ENCODE data around the gene EPB41L4B. TPM values are rescaled to one million over a fixed set of nuclear protein-coding genes. Genes with fewer than 3 reads are reported as not detected.

Gene EPB41L4B
- total and polyA plus RNA-seq, 2 donors, result 0.71 to 4.2 TPM

DNA sequence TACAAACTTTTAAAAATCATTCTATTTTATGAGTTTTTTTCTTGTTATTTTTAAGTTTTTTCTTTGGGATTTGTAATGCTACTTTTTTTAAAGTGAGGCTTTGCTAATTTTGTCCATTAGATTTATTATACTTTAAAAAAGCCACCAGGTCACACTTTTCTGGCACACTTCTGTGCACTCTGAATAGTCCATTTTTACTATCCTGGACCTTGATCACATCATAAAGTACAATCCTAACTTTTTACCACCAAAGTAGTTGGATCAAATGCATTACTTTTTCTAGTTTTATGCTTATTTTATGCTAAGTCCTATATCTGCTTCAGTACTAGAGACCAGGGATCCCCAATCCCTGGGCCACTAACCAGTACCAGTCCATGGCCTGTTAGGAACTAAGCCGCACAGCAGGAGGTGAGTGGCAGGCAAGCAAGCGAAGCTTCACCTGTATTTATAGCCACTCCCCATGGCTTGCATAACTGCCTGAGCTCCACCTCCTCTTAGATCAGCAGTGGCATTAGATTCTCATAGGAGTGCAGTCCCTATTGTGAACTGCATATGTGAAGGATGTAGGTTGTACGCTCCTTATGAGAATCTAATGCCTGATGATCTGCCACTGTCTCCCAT lies 169.8 kb downstream of the EPB41L4B start:
- Histone ChIP-seq H3K36me3 (ENCODE audit: control insufficient read depth in 2 of 2, insufficient read depth in 2 of 2, low read length in 1 of 2) (no peaks in the 10 kb centered on the region), H3K4me3 (ENCODE audit: low read length in 2 of 2) (no peak overlapping the region), H3K27ac (ENCODE audit: low read depth in 1 of 2, low read length in 1 of 2) (no peak overlapping the region), H3K27me3 (ENCODE audit: control insufficient read depth in 2 of 2, insufficient read depth in 1 of 2, low read length in 1 of 2) (no peaks in the 10 kb centered on the region), H3K4me1 (ENCODE audit: control insufficient read depth in 2 of 2, insufficient read depth in 2 of 2, low read length in 2 of 2) (no peaks in the 10 kb centered on the region), H3K9me3 (ENCODE audit: control insufficient read depth in 2 of 2, insufficient read depth in 1 of 2, low read length in 1 of 2) (peaks cover 0 to 7% of the 10 kb centered on the region in 2 donors)
- no peak for DNase-seq (ENCODE audit: low read depth in 6 of 9, low spot score in 9 of 9)
- 96% methylated on average over 3 of the region's 3 CpGs for WGBS

GRCh38 chr9:109149722-109150121 lies 171.1 kb downstream of the EPB41L4B start:
- 96% methylated on average over 4 of the region's 4 CpGs for WGBS

DNA sequence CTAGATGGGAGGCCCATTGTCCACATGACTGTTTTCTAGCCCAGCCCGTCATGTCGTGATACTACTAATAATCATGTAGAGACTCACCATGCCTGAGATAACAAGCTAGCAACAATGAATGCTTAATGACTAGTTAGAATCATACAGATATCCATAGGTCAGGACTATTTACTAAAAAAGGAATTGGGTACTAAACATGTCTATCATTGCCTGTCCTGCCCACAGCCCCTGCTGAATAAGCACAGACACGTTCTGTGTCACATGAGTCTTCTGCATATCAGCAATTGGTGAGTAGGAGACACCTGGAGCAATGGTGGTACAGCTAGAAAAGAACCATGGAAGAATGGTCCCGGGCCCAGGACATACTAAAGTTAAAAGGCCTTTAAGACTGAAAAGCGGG lies 171.8 kb downstream of the EPB41L4B start:
- no peak overlapping the region for H3K4me3 ChIP-seq (ENCODE audit: low read length in 2 of 2)

More at GRCh38 chr9:109149722-109150121, 171.1 kb downstream of the EPB41L4B start:
- no peaks in the 10 kb centered on the region for H3K27me3 ChIP-seq (ENCODE audit: control insufficient read depth in 2 of 2, insufficient read depth in 1 of 2, low read length in 1 of 2)
- no peaks in the 10 kb centered on the region for H3K36me3 ChIP-seq (ENCODE audit: control insufficient read depth in 2 of 2, insufficient read depth in 2 of 2, low read length in 1 of 2)
- no peak overlapping the region for H3K4me3 ChIP-seq (ENCODE audit: low read length in 2 of 2)
- no peak overlapping the region for H3K27ac ChIP-seq (ENCODE audit: low read depth in 1 of 2, low read length in 1 of 2)
- H3K4me1 ChIP-seq (ENCODE audit: control insufficient read depth in 2 of 2, insufficient read depth in 2 of 2, low read length in 2 of 2), result no peaks in the 10 kb centered on the region
- peaks cover 0 to 7% of the 10 kb centered on the region in 2 donors for H3K9me3 ChIP-seq (ENCODE audit: control insufficient read depth in 2 of 2, insufficient read depth in 1 of 2, low read length in 1 of 2)
- DNase-seq (ENCODE audit: low read depth in 6 of 9, low spot score in 9 of 9), result no peak

GRCh38 chr9:109145051-109145450 lies 175.8 kb downstream of the EPB41L4B start:
- Histone ChIP-seq H3K27me3 (ENCODE audit: control insufficient read depth in 2 of 2, insufficient read depth in 1 of 2, low read length in 1 of 2) (no peaks in the 10 kb centered on the region), H3K4me1 (ENCODE audit: control insufficient read depth in 2 of 2, insufficient read depth in 2 of 2, low read length in 2 of 2) (no peaks in the 10 kb centered on the region), H3K9me3 (ENCODE audit: control insufficient read depth in 2 of 2, insufficient read depth in 1 of 2, low read length in 1 of 2) (no peaks in the 10 kb centered on the region), H3K27ac (ENCODE audit: low read depth in 1 of 2, low read length in 1 of 2) (no peak overlapping the region), H3K4me3 (ENCODE audit: low read length in 2 of 2) (no peak overlapping the region), H3K36me3 (ENCODE audit: control insufficient read depth in 2 of 2, insufficient read depth in 2 of 2, low read length in 1 of 2) (no peaks in the 10 kb centered on the region)
- WGBS, result 98% methylated on average over 6 of the region's 6 CpGs
- no peak for DNase-seq (ENCODE audit: low read depth in 6 of 9, low spot score in 9 of 9)

More for the DNA sequence above, 171.8 kb downstream of the EPB41L4B start:
- no peak for DNase-seq (ENCODE audit: low read depth in 6 of 9, low spot score in 9 of 9)
- H3K27me3 ChIP-seq (ENCODE audit: control insufficient read depth in 2 of 2, insufficient read depth in 1 of 2, low read length in 1 of 2), result no peaks in the 10 kb centered on the region
- peaks cover 0 to 7% of the 10 kb centered on the region in 2 donors for H3K9me3 ChIP-seq (ENCODE audit: control insufficient read depth in 2 of 2, insufficient read depth in 1 of 2, low read length in 1 of 2)
- H3K27ac ChIP-seq (ENCODE audit: low read depth in 1 of 2, low read length in 1 of 2), result no peak overlapping the region
- H3K36me3 ChIP-seq (ENCODE audit: control insufficient read depth in 2 of 2, insufficient read depth in 2 of 2, low read length in 1 of 2), result no peaks in the 10 kb centered on the region
- WGBS, result 95% methylated on average over 5 of the region's 5 CpGs
- H3K4me1 ChIP-seq (ENCODE audit: control insufficient read depth in 2 of 2, insufficient read depth in 2 of 2, low read length in 2 of 2), result no peaks in the 10 kb centered on the region

GRCh38 chr9:109143881-109144562 lies 176.8 kb downstream of the EPB41L4B start:
- 78% methylated on average over 5 of the region's 5 CpGs for WGBS
- H3K4me1 ChIP-seq (ENCODE audit: control insufficient read depth in 2 of 2, insufficient read depth in 2 of 2, low read length in 2 of 2), result no peaks in the 10 kb centered on the region
- H3K27ac ChIP-seq (ENCODE audit: low read depth in 1 of 2, low read length in 1 of 2), result no peak overlapping the region
- H3K27me3 ChIP-seq (ENCODE audit: control insufficient read depth in 2 of 2, insufficient read depth in 1 of 2, low read length in 1 of 2), result no peaks in the 10 kb centered on the region
- DNase-seq (ENCODE audit: low read depth in 6 of 9, low spot score in 9 of 9), result no peak
- no peak overlapping the region for H3K4me3 ChIP-seq (ENCODE audit: low read length in 2 of 2)
- H3K9me3 ChIP-seq (ENCODE audit: control insufficient read depth in 2 of 2, insufficient read depth in 1 of 2, low read length in 1 of 2), result no peaks in the 10 kb centered on the region
- H3K36me3 ChIP-seq (ENCODE audit: control insufficient read depth in 2 of 2, insufficient read depth in 2 of 2, low read length in 1 of 2), result no peaks in the 10 kb centered on the region

DNA sequence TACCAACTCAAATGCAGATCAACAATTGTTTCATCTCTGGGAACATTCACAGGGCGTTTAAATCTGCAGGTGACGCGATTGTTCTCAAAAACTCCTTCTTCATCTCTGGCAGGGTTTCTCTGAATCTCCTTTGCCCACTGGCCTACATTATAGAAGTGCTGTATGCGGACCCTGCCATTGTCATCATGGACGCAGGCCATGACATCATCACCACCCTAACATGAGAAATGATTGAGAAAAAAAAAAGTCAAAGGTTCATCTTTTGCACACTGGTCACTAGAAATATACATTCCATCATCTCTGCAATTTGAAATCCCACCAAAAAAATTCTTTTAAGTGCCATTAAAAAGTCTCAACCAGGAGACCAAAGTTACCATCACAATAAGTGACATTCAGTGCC lies 179.5 kb downstream of the EPB41L4B start:
- Histone ChIP-seq H3K36me3 (ENCODE audit: control insufficient read depth in 2 of 2, insufficient read depth in 2 of 2, low read length in 1 of 2) (no peaks in the 10 kb centered on the region), H3K4me3 (ENCODE audit: low read length in 2 of 2) (no peak overlapping the region), H3K27ac (ENCODE audit: low read depth in 1 of 2, low read length in 1 of 2) (no peak overlapping the region), H3K4me1 (ENCODE audit: control insufficient read depth in 2 of 2, insufficient read depth in 2 of 2, low read length in 2 of 2) (no peaks in the 10 kb centered on the region), H3K27me3 (ENCODE audit: control insufficient read depth in 2 of 2, insufficient read depth in 1 of 2, low read length in 1 of 2) (no peaks in the 10 kb centered on the region), H3K9me3 (ENCODE audit: control insufficient read depth in 2 of 2, insufficient read depth in 1 of 2, low read length in 1 of 2) (no peaks in the 10 kb centered on the region)
- DNase-seq (ENCODE audit: low read depth in 6 of 9, low spot score in 9 of 9), result no peak
- WGBS, result 99% methylated on average over 5 of the region's 5 CpGs

DNA sequence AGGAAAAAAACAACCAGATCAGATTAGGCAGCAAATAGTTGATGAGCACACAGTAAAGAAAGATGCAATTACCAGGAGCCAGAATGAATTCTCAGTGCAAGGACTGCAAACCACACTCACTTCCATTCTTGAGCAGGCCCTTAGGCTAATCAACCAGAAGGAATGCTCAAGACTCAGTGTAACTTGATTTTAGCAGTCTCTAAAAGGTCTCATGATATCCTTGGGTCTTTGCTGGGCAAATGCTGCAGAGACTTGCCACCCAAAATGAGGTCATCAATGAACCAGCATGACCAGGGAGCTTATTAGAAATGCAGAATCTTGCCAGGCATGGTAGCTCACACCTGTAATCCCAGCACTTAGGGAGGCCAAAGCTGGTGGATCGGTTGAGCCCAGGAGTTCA lies 181.0 kb downstream of the EPB41L4B start:
- WGBS, result 97% methylated on average over 1 of the region's 1 CpG
- no peaks in the 10 kb centered on the region for H3K27me3 ChIP-seq (ENCODE audit: control insufficient read depth in 2 of 2, insufficient read depth in 1 of 2, low read length in 1 of 2)
- H3K9me3 ChIP-seq (ENCODE audit: control insufficient read depth in 2 of 2, insufficient read depth in 1 of 2, low read length in 1 of 2), result no peaks in the 10 kb centered on the region
- H3K4me1 ChIP-seq (ENCODE audit: control insufficient read depth in 2 of 2, insufficient read depth in 2 of 2, low read length in 2 of 2), result no peaks in the 10 kb centered on the region
- no peak overlapping the region for H3K4me3 ChIP-seq (ENCODE audit: low read length in 2 of 2)
- H3K27ac ChIP-seq (ENCODE audit: low read depth in 1 of 2, low read length in 1 of 2), result no peak overlapping the region
- no peak for DNase-seq (ENCODE audit: low read depth in 6 of 9, low spot score in 9 of 9)
- H3K36me3 ChIP-seq (ENCODE audit: control insufficient read depth in 2 of 2, insufficient read depth in 2 of 2, low read length in 1 of 2), result no peaks in the 10 kb centered on the region

- Histone ChIP-seq H3K27ac (ENCODE audit: low read depth in 1 of 2, low read length in 1 of 2) (no peak overlapping the region), H3K4me3 (ENCODE audit: low read length in 2 of 2) (no peak overlapping the region), H3K27me3 (ENCODE audit: control insufficient read depth in 2 of 2, insufficient read depth in 1 of 2, low read length in 1 of 2) (no peaks in the 10 kb centered on the region), H3K4me1 (ENCODE audit: control insufficient read depth in 2 of 2, insufficient read depth in 2 of 2, low read length in 2 of 2) (no peaks in the 10 kb centered on the region), H3K36me3 (ENCODE audit: control insufficient read depth in 2 of 2, insufficient read depth in 2 of 2, low read length in 1 of 2) (no peaks in the 10 kb centered on the region), H3K9me3 (ENCODE audit: control insufficient read depth in 2 of 2, insufficient read depth in 1 of 2, low read length in 1 of 2) (no peaks in the 10 kb centered on the region)
- WGBS, result 97% methylated on average over 2 of the region's 2 CpGs
- no peak for DNase-seq (ENCODE audit: low read depth in 6 of 9, low spot score in 9 of 9)
These were observed 182.4 kb downstream of the EPB41L4B start for GRCh38 chr9:109138421-109138820.

DNA sequence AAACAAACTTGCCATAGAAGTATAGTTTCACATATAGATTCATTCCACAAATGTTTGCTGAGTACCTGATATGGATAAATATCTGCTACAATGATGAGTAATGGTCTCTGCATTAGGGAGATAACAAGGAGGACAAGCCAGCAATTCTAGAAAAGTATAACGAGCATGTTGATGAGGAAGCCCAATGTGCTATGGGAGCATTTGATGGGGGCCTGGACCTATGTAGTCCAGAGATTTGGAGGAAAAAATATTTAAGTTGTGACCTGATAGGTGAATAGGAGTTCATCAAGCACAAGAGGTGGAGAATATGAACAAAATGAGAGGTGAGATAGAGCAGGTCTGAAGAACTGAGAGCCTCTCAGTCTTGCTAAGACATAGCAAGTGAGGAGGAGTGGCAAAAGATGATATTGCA lies 186.7 kb downstream of the EPB41L4B start:
- DNase-seq (ENCODE audit: low read depth in 6 of 9, low spot score in 9 of 9), result no peak
- 100% methylated on average over 1 of the region's 1 CpG for WGBS
- Histone ChIP-seq H3K36me3 (ENCODE audit: control insufficient read depth in 2 of 2, insufficient read depth in 2 of 2, low read length in 1 of 2) (no peaks in the 10 kb centered on the region), H3K4me3 (ENCODE audit: low read length in 2 of 2) (no peak overlapping the region), H3K27me3 (ENCODE audit: control insufficient read depth in 2 of 2, insufficient read depth in 1 of 2, low read length in 1 of 2) (no peaks in the 10 kb centered on the region), H3K9me3 (ENCODE audit: control insufficient read depth in 2 of 2, insufficient read depth in 1 of 2, low read length in 1 of 2) (no peaks in the 10 kb centered on the region), H3K27ac (ENCODE audit: low read depth in 1 of 2, low read length in 1 of 2) (no peak overlapping the region), H3K4me1 (ENCODE audit: control insufficient read depth in 2 of 2, insufficient read depth in 2 of 2, low read length in 2 of 2) (no peaks in the 10 kb centered on the region)

Measured in thymus (tissue), 11 donors.